ENCODE measurements around the gene LEFTY1.
"Not testable (repeated sequence)": the region's sequence is repeated elsewhere in the genome, so short reads cannot be mapped to it uniquely, and the experiment has no call there.

The LEFTY1 gene

GRCh38 chr1:225847610-225848009 lies 41.3 kb downstream of the LEFTY1 start:
- DNase-seq = no peak

- DNase-seq = no peak
These were observed 42.3 kb downstream of the LEFTY1 start for GRCh38 chr1:225846331-225847310.

- DNase-seq = peak; percentile 76
These were observed 43.2 kb downstream of the LEFTY1 start for GRCh38 chr1:225845571-225846259.

GRCh38 chr1:225845097-225845496 lies 43.8 kb downstream of the LEFTY1 start:
- no peak for DNase-seq

- DNase-seq = no peak
These were observed 44.5 kb downstream of the LEFTY1 start for GRCh38 chr1:225844236-225845061.

- DNase-seq = no peak
These were observed 45.5 kb downstream of the LEFTY1 start for GRCh38 chr1:225843426-225843795.

GRCh38 chr1:225842788-225843425 lies 46.0 kb downstream of the LEFTY1 start:
- DNase-seq = no peak

- no peak for DNase-seq
These were observed 46.9 kb downstream of the LEFTY1 start for GRCh38 chr1:225842074-225842473.

- no peak for DNase-seq
These were observed 48.2 kb downstream of the LEFTY1 start for GRCh38 chr1:225840713-225841112.

- DNase-seq = no peak
These were observed 48.7 kb downstream of the LEFTY1 start for GRCh38 chr1:225840223-225840610.

- DNase-seq = no peak
These were observed 50.2 kb downstream of the LEFTY1 start for GRCh38 chr1:225838793-225839192.

GRCh38 chr1:225836296-225836695 lies 52.6 kb downstream of the LEFTY1 start:
- not testable (repeated sequence) for DNase-seq
